ENCODE results near the gene PSTPIP1.

DNA sequence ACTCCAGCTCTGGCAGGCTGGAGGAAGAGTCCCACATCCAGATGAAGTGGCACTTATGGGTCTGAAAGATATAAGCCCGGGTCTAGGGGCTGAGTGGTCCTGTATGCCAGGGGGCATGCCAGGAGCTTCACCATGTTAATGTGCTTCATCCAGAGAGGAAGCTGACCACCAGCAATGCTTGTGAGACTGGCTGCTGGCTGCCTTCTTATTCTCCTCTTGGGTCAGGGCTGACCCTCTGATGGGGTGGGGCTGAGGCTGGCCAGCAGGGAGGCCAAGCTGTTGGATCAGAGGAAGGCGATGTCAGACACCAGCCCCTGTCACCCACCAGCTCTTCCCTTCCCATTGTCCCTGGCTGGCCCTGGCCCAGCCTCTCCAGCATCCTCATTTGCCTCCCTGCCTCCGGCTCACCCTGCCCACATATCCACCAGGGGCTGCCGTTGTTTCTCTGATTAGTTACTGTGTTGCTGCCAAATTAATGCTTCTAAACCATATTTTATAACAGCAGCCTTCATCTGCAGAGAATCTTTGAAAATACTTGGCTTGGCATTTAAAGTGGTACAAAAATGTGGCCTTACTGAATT is 20.4 kb upstream of the PSTPIP1 start:
- TF ChIP-seq CTCF (IDR thresholded peaks at IDR 0.05) (no peak), POLR2A (IDR thresholded peaks at IDR 0.05) (no peak)

Data from right lobe of liver (tissue), 4 donors.